ENCODE data around the gene KIFAP3. TPM values are rescaled to one million over a fixed set of nuclear protein-coding genes. Genes with fewer than 3 reads are reported as not detected.

The KIFAP3 gene
- total and polyA plus RNA-seq, 9 donors = 16.1 to 35.5 (median 31.4) TPM

GRCh38 chr1:169943963-169944526 is 130.4 kb downstream of the KIFAP3 start:
- no peak for TF ChIP-seq EP300 (IDR thresholded peaks at IDR 0.05)
- no peaks in the 10 kb centered on the region for H3K27me3 ChIP-seq
- H3K9me3 ChIP-seq = no peaks in the 10 kb centered on the region
- no peak overlapping the region for H3K27ac ChIP-seq
- H3K4me3 ChIP-seq = no peak overlapping the region
- no peak for DNase-seq
- H3K4me1 ChIP-seq (ENCODE audit: insufficient read depth) = no peaks in the 10 kb centered on the region
- no peaks in the 10 kb centered on the region for H3K36me3 ChIP-seq
- 90 to 92% (median 90%) methylated on average over 17 of the region's 17 CpGs for WGBS, 3 donors
- intact Hi-C loops (cut with DNase I) = no loop called here

GRCh38 chr1:169941982-169942830 is 132.3 kb downstream of the KIFAP3 start:
- no peaks in the 10 kb centered on the region for H3K36me3 ChIP-seq
- intact Hi-C loops (cut with DNase I) = no loop called here
- DNase-seq = no peak
- no peak overlapping the region for H3K27ac ChIP-seq
- H3K4me3 ChIP-seq = no peak overlapping the region
- H3K9me3 ChIP-seq = no peaks in the 10 kb centered on the region
- no peaks in the 10 kb centered on the region for H3K27me3 ChIP-seq
- 21 to 33% (median 24%) methylated on average over 2 of the region's 2 CpGs for WGBS, 3 donors
- no peaks in the 10 kb centered on the region for H3K4me1 ChIP-seq (ENCODE audit: insufficient read depth)
- TF ChIP-seq POLR2A (IDR thresholded peaks at IDR 0.05) (no peak), EP300 (IDR thresholded peaks at IDR 0.05) (no peak), CTCF (IDR thresholded peaks at IDR 0.05) (no peak)

- 48 to 52% (median 49%) methylated on average over 7 of the region's 7 CpGs for WGBS, 3 donors
- no peak overlapping the region for H3K4me3 ChIP-seq
- TF ChIP-seq POLR2A (IDR thresholded peaks at IDR 0.05) (no peak), CTCF (IDR thresholded peaks at IDR 0.05) (no peak), EP300 (IDR thresholded peaks at IDR 0.05) (no peak)
- no peaks in the 10 kb centered on the region for H3K36me3 ChIP-seq
- H3K4me1 ChIP-seq (ENCODE audit: insufficient read depth) = no peaks in the 10 kb centered on the region
- intact Hi-C loops (cut with DNase I) = loop anchor here in 1 of 4 donors (10.0 kb wide), 1 partner anchor 831 kb away; no protein-coding TSS in a partner anchor
- H3K27me3 ChIP-seq = no peaks in the 10 kb centered on the region
- H3K9me3 ChIP-seq = no peaks in the 10 kb centered on the region
- no peak for DNase-seq
- H3K27ac ChIP-seq = no peak overlapping the region
Observed at GRCh38 chr1:169933984-169934725, 140.3 kb downstream of the KIFAP3 start.

- Histone ChIP-seq H3K4me1 (ENCODE audit: insufficient read depth) (no peaks in the 10 kb centered on the region), H3K27me3 (no peaks in the 10 kb centered on the region), H3K36me3 (no peaks in the 10 kb centered on the region), H3K4me3 (no peak overlapping the region), H3K9me3 (no peaks in the 10 kb centered on the region), H3K27ac (no peak overlapping the region)
- WGBS, 3 donors = 90 to 100% (median 93%) methylated on average over 1 of the region's 1 CpG
- intact Hi-C loops (cut with DNase I) = loop anchor here in 1 of 4 donors (10.0 kb wide), 1 partner anchor 833 kb away; no protein-coding TSS in a partner anchor
- TF ChIP-seq EP300 (IDR thresholded peaks at IDR 0.05) (no peak), POLR2A (IDR thresholded peaks at IDR 0.05) (no peak), CTCF (IDR thresholded peaks at IDR 0.05) (no peak)
- no peak for DNase-seq
Observed at GRCh38 chr1:169931795-169932231, 142.7 kb downstream of the KIFAP3 start.
